Osteoblast (primary cell): ENCODE results near the gene LUZP2. TPM values are rescaled to one million over a fixed set of nuclear protein-coding genes. Genes with fewer than 3 reads are reported as not detected.

Experiments
- DNase-seq: peaks from one replicate; pipeline ENCODE4 v3.0.0; 2011; ENCODE audit warnings: low spot score, mixed read lengths; ENCODE audit not compliant: insufficient read length; ENCODE audit errors: missing footprints
- H2AFZ ChIP-seq: 2 replicates; pipeline ENCODE4 v1.6.0; 2011; ENCODE audit warnings: mild to moderate bottlenecking, low read length
- H3K27ac ChIP-seq: 2 replicates; pipeline ENCODE4 v1.5.1; 2011; ENCODE audit warnings: mild to moderate bottlenecking, low read depth, low read length, moderate library complexity
- H3K27me3 ChIP-seq: 2 replicates; pipeline ENCODE4 v1.6.0; 2012; ENCODE audit warnings: mild to moderate bottlenecking, control low read depth, inconsistent platforms, low read length, moderate library complexity; ENCODE audit not compliant: insufficient read depth
- H3K36me3 ChIP-seq: 2 replicates; pipeline ENCODE4 v1.5.1; 2011; ENCODE audit warnings: mild to moderate bottlenecking, low read length, control low read depth, moderate library complexity; ENCODE audit not compliant: insufficient read depth
- H3K4me1 ChIP-seq: 2 replicates; pipeline ENCODE4 v1.5.1; 2011; ENCODE audit warnings: mild to moderate bottlenecking, low read length, control low read depth, moderate library complexity; ENCODE audit not compliant: insufficient read depth
- H3K4me2 ChIP-seq: 2 replicates; pipeline ENCODE4 v1.6.0; 2011; ENCODE audit warnings: mild to moderate bottlenecking, low read length; ENCODE audit not compliant: insufficient read depth
- H3K4me3 ChIP-seq: fragments of 200-600 bp; sonication (generic); 3 replicates; pipeline ENCODE4 v1.5.1; 2012; ENCODE audit warnings: mild to moderate bottlenecking, low read length, inconsistent platforms; ENCODE audit not compliant: insufficient read depth
- H3K79me2 ChIP-seq: 2 replicates; pipeline ENCODE4 v1.6.0; 2012; ENCODE audit warnings: mild to moderate bottlenecking, low read length, control low read depth, inconsistent platforms; ENCODE audit not compliant: insufficient read depth
- H3K9me3 ChIP-seq: 2 replicates; pipeline ENCODE4 v1.5.1; 2011; ENCODE audit warnings: low read depth, low read length, control low read depth
- H4K20me1 ChIP-seq: 2 replicates; pipeline ENCODE4 v1.6.0; 2012; ENCODE audit warnings: mild to moderate bottlenecking, low read length, control low read depth; ENCODE audit not compliant: insufficient read depth
- CTCF ChIP-seq: IDR thresholded peaks from 2 replicates; pipeline ENCODE4 v1.5.1; 2011; ENCODE audit warnings: mild to moderate bottlenecking, low read depth, low read length, moderate library complexity; ENCODE audit errors: extremely low read depth
- total RNA-seq: library from RNA; depleted of rRNA; stranded (reverse); fragments of >200 nt; gene quantifications from 2 replicates; pipeline ENCODE4 v1.2.3, GENCODE V29; 2012

The LUZP2 gene
- total RNA-seq, 1 donor: not detected

GRCh38 chr11:24592360-24592759 lies 95.5 kb downstream of the LUZP2 start:
- Histone ChIP-seq H2AFZ (no peak overlapping the region), H3K4me3 (no peak overlapping the region), H3K9me3 (no peaks in the 10 kb centered on the region), H4K20me1 (no peaks in the 10 kb centered on the region), H3K27ac (no peak overlapping the region), H3K4me1 (no peaks in the 10 kb centered on the region), H3K27me3 (no peaks in the 10 kb centered on the region), H3K36me3 (no peaks in the 10 kb centered on the region), H3K79me2 (no peaks in the 10 kb centered on the region), H3K4me2 (no peak overlapping the region)
- DNase-seq: no peak
- no peak for TF ChIP-seq CTCF

GRCh38 chr11:24593332-24593731 lies 96.5 kb downstream of the LUZP2 start:
- no peak for TF ChIP-seq CTCF
- Histone ChIP-seq H3K4me2 (no peak overlapping the region), H4K20me1 (no peaks in the 10 kb centered on the region)

DNA sequence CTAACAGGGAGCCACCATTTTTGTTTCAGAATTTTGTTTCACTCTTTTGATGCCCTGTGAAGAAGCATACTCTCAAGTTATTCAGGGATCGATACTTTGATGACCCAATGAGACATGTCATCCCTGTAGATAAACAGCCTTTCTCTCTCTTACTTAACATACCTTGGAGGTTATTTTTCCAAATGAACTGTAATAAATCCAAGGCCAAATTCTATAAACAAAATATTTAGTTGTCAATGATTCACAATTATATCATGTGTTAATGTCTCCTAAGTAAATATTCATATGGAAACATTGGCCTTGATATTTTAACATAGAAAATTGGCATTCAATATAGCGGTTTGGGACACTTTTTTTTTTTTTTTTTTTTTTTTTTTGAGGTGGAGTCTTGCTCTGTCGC lies 97.5 kb downstream of the LUZP2 start:
- TF ChIP-seq CTCF: no peak
- H3K4me1 ChIP-seq: no peaks in the 10 kb centered on the region

More at GRCh38 chr11:24593332-24593731, 96.5 kb downstream of the LUZP2 start:
- H3K4me3 ChIP-seq: no peak overlapping the region
- no peaks in the 10 kb centered on the region for H3K4me1 ChIP-seq
- H3K9me3 ChIP-seq: no peaks in the 10 kb centered on the region
- H2AFZ ChIP-seq: no peak overlapping the region
- H3K36me3 ChIP-seq: no peaks in the 10 kb centered on the region
- no peaks in the 10 kb centered on the region for H3K79me2 ChIP-seq
- no peak overlapping the region for H3K27ac ChIP-seq
- H3K27me3 ChIP-seq: no peaks in the 10 kb centered on the region
- no peak for DNase-seq

GRCh38 chr11:24598641-24599040 lies 101.8 kb downstream of the LUZP2 start:
- Histone ChIP-seq H4K20me1 (no peaks in the 10 kb centered on the region), H3K27ac (no peak overlapping the region), H3K9me3 (no peaks in the 10 kb centered on the region), H3K79me2 (no peaks in the 10 kb centered on the region), H3K4me3 (no peak overlapping the region), H3K4me1 (no peaks in the 10 kb centered on the region), H3K4me2 (no peak overlapping the region), H2AFZ (no peak overlapping the region), H3K36me3 (no peaks in the 10 kb centered on the region), H3K27me3 (no peaks in the 10 kb centered on the region)
- no peak for DNase-seq
- no peak for TF ChIP-seq CTCF

More for the DNA sequence above, 97.5 kb downstream of the LUZP2 start:
- Histone ChIP-seq H3K4me3 (no peak overlapping the region), H3K79me2 (no peaks in the 10 kb centered on the region), H3K36me3 (no peaks in the 10 kb centered on the region), H2AFZ (no peak overlapping the region), H3K9me3 (no peaks in the 10 kb centered on the region), H3K27ac (no peak overlapping the region), H3K4me2 (no peak overlapping the region), H4K20me1 (no peaks in the 10 kb centered on the region), H3K27me3 (no peaks in the 10 kb centered on the region)
- DNase-seq: no peak
